Measurements from ENCODE around the gene FKBP15. TPM values are rescaled to one million over a fixed set of nuclear protein-coding genes. Genes with fewer than 3 reads are reported as not detected.
A peak's percentile ranks its signal among the peaks of the same experiment; 100 is the strongest.

Gene FKBP15
- total and polyA plus RNA-seq, 2 of the 13 experiments (the other 11 are each of a cell fraction or from before 2014, with no cell fraction given), result 12.3 to 18.6 TPM

- in situ Hi-C loops (cut with HindIII; ENCODE audit: extremely low pct_ligation_motif_present, low pct_unique_long_range_greater_than_20kb), result no loop called here
- H2AFZ ChIP-seq (ENCODE audit: low read length), result no peak overlapping the region
- H3K4me2 ChIP-seq (ENCODE audit: low read depth, low read length), result no peak overlapping the region
- H3K4me1 ChIP-seq (ENCODE audit: insufficient read depth, low read length), result no peaks in the 10 kb centered on the region
- no TSS peak for BruUV-seq (replicated peaks)
- no peak for DNase-seq (ENCODE audit: low spot score)
- no peak for ATAC-seq
- no peak for FAIRE-seq
- intact Hi-C loops (cut with micrococcal nuclease; ENCODE audit: unreplicated experiment), result no loop called here
- H3K79me2 ChIP-seq (ENCODE audit: insufficient read depth, low read length), result no peaks in the 10 kb centered on the region
- H3K36me3 ChIP-seq (replicated peaks in 1 of 2; ENCODE audit: control insufficient read depth in 1 of 2, insufficient read depth in 2 of 2, low read length in 2 of 2), result peaks cover 17 to 46% of the 10 kb centered on the region in 2 experiments
- H3K9ac ChIP-seq (ENCODE audit: insufficient read depth, low read depth, low read length), result no peak overlapping the region
- no peaks in the 10 kb centered on the region for H4K20me1 ChIP-seq (ENCODE audit: insufficient read depth, low read length)
- 97% methylated on average over 3 of the region's 3 CpGs for WGBS (ENCODE audit: low lambda C conversion rate)
- no peaks in the 10 kb centered on the region for H3K9me3 ChIP-seq (ENCODE audit: low read length)
- ChIA-PET CTCF (ENCODE audit: low intra/inter-chr PET ratio, low total read pairs) (no interaction called here), POLR2A (no interaction called here)
- no peak overlapping the region for H3K4me3 ChIP-seq (replicated peaks in 1 of 3; ENCODE audit: insufficient read depth in 1 of 3, low read depth in 2 of 3, low read length in 3 of 3)
- H3K27ac ChIP-seq (ENCODE audit: extremely low read length, insufficient read depth, low read length), result no peak overlapping the region
- no peaks in the 10 kb centered on the region for H3K27me3 ChIP-seq (ENCODE audit: control insufficient read depth in 1 of 2, insufficient read depth in 2 of 2, low read length in 2 of 2)
- TF ChIP-seq ATF7 (IDR thresholded peaks at IDR 0.05) (peak; percentile 30; the same call in 1 of the 2 replicates), ATF7 (CRISPR knock-in tag; IDR thresholded peaks at IDR 0.05) (no peak), RXRA (CRISPR knock-in tag; IDR thresholded peaks at IDR 0.05) (no peak)
These were observed 60.5 kb downstream of the FKBP15 start for GRCh38 chr9:113160571-113160970.

GRCh38 chr9:113158446-113158845, 62.6 kb downstream of the FKBP15 start:
- CTCF ChIA-PET (ENCODE audit: low intra/inter-chr PET ratio, low total read pairs), result no interaction called here
- intact Hi-C loops (cut with micrococcal nuclease; ENCODE audit: unreplicated experiment), result no loop called here
- H3K27me3 ChIP-seq (ENCODE audit: control insufficient read depth in 1 of 2, insufficient read depth in 2 of 2, low read length in 2 of 2), result no peaks in the 10 kb centered on the region
- H3K9me3 ChIP-seq (ENCODE audit: low read length), result no peaks in the 10 kb centered on the region
- H3K27ac ChIP-seq (ENCODE audit: extremely low read length, insufficient read depth, low read length), result no peak overlapping the region
- H3K9ac ChIP-seq (ENCODE audit: insufficient read depth, low read depth, low read length), result no peak overlapping the region
- in situ Hi-C loops (cut with HindIII; ENCODE audit: extremely low pct_ligation_motif_present, low pct_unique_long_range_greater_than_20kb), result no loop called here
- H3K79me2 ChIP-seq (ENCODE audit: insufficient read depth, low read length), result no peaks in the 10 kb centered on the region
- H3K36me3 ChIP-seq (replicated peaks in 1 of 2; ENCODE audit: control insufficient read depth in 1 of 2, insufficient read depth in 2 of 2, low read length in 2 of 2), result peaks cover 9 to 30% of the 10 kb centered on the region in 2 experiments
- ATAC-seq (no peak), FAIRE-seq (no peak), DNase-seq (ENCODE audit: low spot score) (no peak)
- no peak overlapping the region for H3K4me2 ChIP-seq (ENCODE audit: low read depth, low read length)
- POLR2A ChIA-PET, result no interaction called here
- BruUV-seq (replicated peaks), result no TSS peak
- no peak overlapping the region for H3K4me3 ChIP-seq (replicated peaks in 1 of 3; ENCODE audit: insufficient read depth in 1 of 3, low read depth in 2 of 3, low read length in 3 of 3)
- WGBS (ENCODE audit: low lambda C conversion rate), result 93% methylated on average over 5 of the region's 5 CpGs
- no peaks in the 10 kb centered on the region for H4K20me1 ChIP-seq (ENCODE audit: insufficient read depth, low read length)
- H3K4me1 ChIP-seq (ENCODE audit: insufficient read depth, low read length), result peaks cover 18% of the 10 kb centered on the region
- no peak overlapping the region for H2AFZ ChIP-seq (ENCODE audit: low read length)
- TF ChIP-seq ZNF256 (CRISPR knock-in tag; conservative IDR thresholded peaks at IDR 0.05) (no peak), IKZF1 (IDR thresholded peaks at IDR 0.05) (no peak), ZNF777 (CRISPR knock-in tag; IDR thresholded peaks at IDR 0.05) (no peak), HOXD1 (CRISPR knock-in tag; IDR thresholded peaks at IDR 0.05) (no peak), IKZF4 (CRISPR knock-in tag; IDR thresholded peaks at IDR 0.05; ENCODE audit: borderline replicate concordance, low read depth, not compliant biosample characterization) (no peak), RXRB (CRISPR knock-in tag; IDR thresholded peaks at IDR 0.05; ENCODE audit: borderline replicate concordance) (no peak), ZBED4 (CRISPR knock-in tag; IDR thresholded peaks at IDR 0.05; ENCODE audit: borderline replicate concordance) (no peak), ZNF317 (CRISPR knock-in tag; IDR thresholded peaks at IDR 0.05) (no peak), FOXO4 (CRISPR knock-in tag; conservative IDR thresholded peaks at IDR 0.05) (no peak), ZNF143 (CRISPR knock-in tag; IDR thresholded peaks at IDR 0.05) (no peak), ZNF20 (CRISPR knock-in tag; IDR thresholded peaks at IDR 0.05) (no peak), NCOA2 (CRISPR knock-in tag; IDR thresholded peaks at IDR 0.05) (no peak), REXO4 (CRISPR knock-in tag; IDR thresholded peaks at IDR 0.05; ENCODE audit: borderline replicate concordance) (no peak), ZNF33B (CRISPR knock-in tag; IDR thresholded peaks at IDR 0.05) (no peak)

All from HepG2 (cell line).